NT2/D1 (cell line): Measurements from ENCODE around the gene TOMM7.

Experiments used
- YY1 ChIP-seq: IDR thresholded peaks from 2 replicates; pipeline ENCODE4 v1.6.1; 2011; ENCODE audit not compliant: insufficient read length, insufficient read depth
- ZNF274 ChIP-seq: IDR thresholded peaks from 2 replicates; pipeline ENCODE4 v1.6.1; 2011; ENCODE audit warnings: mild to moderate bottlenecking, low read depth, low read length

DNA sequence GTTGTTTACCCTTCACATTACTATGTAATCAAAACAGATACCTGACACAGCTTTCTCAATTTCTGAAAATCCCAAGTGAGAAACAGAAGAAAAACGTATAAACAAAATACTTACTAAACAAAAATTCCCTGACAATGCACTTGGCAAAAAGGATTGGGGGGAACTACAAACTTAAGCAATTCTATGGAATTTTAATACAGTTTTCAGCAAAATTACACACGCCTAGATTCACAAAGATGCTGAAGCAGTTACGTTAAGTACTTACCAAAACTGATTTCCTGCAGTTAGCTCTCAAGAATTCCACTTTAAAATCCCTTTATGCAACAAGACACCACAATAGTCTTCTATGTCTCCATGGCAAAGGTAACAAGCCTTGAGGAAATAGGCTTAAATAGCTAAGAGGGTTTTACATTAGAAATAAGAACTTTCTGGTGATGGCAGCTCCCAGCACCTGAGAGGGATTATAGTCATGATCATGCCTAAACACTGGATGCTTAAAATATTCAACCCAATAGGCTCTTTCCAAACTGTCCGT is 10.8 kb downstream of the TOMM7 start:
- no peak for TF ChIP-seq YY1
- TF ChIP-seq ZNF274, result no peak
